Stimulated activated CD4-positive, alpha-beta T cell treated with anti-CD3 and anti-CD28 coated beads, Interleukin-2, amount 100 ng/mL, for 4 hours (primary cell): ENCODE results near the gene CEP85.
A peak's percentile ranks its signal among the peaks of the same experiment; 100 is the strongest.

Source experiments
- DNase-seq: peaks from one replicate; pipeline ENCODE4 v3.0.0-alpha.2; 2020; ENCODE audit warnings: low read depth

CEP85 gene

GRCh38 chr1:26317146-26317545, 83.1 kb downstream of the CEP85 start:
- no peak for DNase-seq

- DNase-seq, result peak; percentile 73
Observed at GRCh38 chr1:26317612-26318337, 83.8 kb downstream of the CEP85 start, which contains the start of gene CD52. Gene CD52 (plus strand): TSS chr1:26317958. CDS start chr1:26318018, 60 bp downstream.

- DNase-seq, result no peak
Observed at GRCh38 chr1:26318338-26319064, 84.5 kb downstream of the CEP85 start.

GRCh38 chr1:26320896-26321295, 86.9 kb downstream of the CEP85 start:
- no peak for DNase-seq

GRCh38 chr1:26321315-26322041, 87.5 kb downstream of the CEP85 start:
- DNase-seq, result peak; percentile 91

- no peak for DNase-seq
Observed at GRCh38 chr1:26322042-26322331, 88.0 kb downstream of the CEP85 start.

- no peak for DNase-seq
Observed at GRCh38 chr1:26323382-26323781, 89.4 kb downstream of the CEP85 start.

- DNase-seq, result no peak
Observed at GRCh38 chr1:26324550-26324949, 90.5 kb downstream of the CEP85 start.

GRCh38 chr1:26327956-26328362, 94.0 kb downstream of the CEP85 start:
- no peak for DNase-seq
